Measurements from ENCODE around the gene MREG.
"Not testable (repeated sequence)": the region's sequence is repeated elsewhere in the genome, so short reads cannot be mapped to it uniquely, and the experiment has no call there.

GRCh38 chr2:215957354-215958122 lies 55.8 kb downstream of the MREG start:
- not testable (repeated sequence) for TF ChIP-seq EZH2, EZH2phosphoT487 (IDR thresholded peaks at IDR 0.05)

All from neural progenitor cell (in vitro differentiated cells).